Endodermal cell (in vitro differentiated cells): Measurements from ENCODE around the gene ALAS1. TPM values are rescaled to one million over a fixed set of nuclear protein-coding genes. Genes with fewer than 3 reads are reported as not detected.

Experiments used
- DNase-seq: peaks from one replicate; pipeline ENCODE4 v3.0.0-alpha.2; 2017
- H3K27ac ChIP-seq: 2 replicates; pipeline ENCODE4 v1.5.1; 2013; ENCODE audit warnings: mild to moderate bottlenecking, low read depth, low read length, moderate library complexity
- H3K27me3 ChIP-seq: 2 replicates; pipeline ENCODE4 v1.6.1; 2013; ENCODE audit warnings: mild to moderate bottlenecking, low read length, moderate library complexity; ENCODE audit not compliant: insufficient read depth, control insufficient read depth, poor library complexity, severe bottlenecking
- H3K36me3 ChIP-seq: 2 replicates; pipeline ENCODE4 v1.7.0; 2013; ENCODE audit warnings: mild to moderate bottlenecking, low read length, moderate library complexity; ENCODE audit not compliant: control insufficient read depth, insufficient read depth
- H3K4me1 ChIP-seq: one replicate; pipeline ENCODE4 v1.7.0; 2013; ENCODE audit warnings: low read length; ENCODE audit not compliant: control insufficient read depth, insufficient read depth
- H3K4me3 ChIP-seq: 2 replicates; pipeline ENCODE4 v1.5.1; 2013; ENCODE audit warnings: mild to moderate bottlenecking, low read length, moderate library complexity
- H3K9ac ChIP-seq: 2 replicates; pipeline ENCODE4 v1.6.1; 2013; ENCODE audit warnings: mild to moderate bottlenecking, low read length, moderate library complexity; ENCODE audit not compliant: poor library complexity, severe bottlenecking; ENCODE audit errors: extremely low read depth
- H3K9me3 ChIP-seq: 2 replicates; pipeline ENCODE4 v1.6.1; 2013; ENCODE audit warnings: mild to moderate bottlenecking, low read length, moderate library complexity; ENCODE audit not compliant: control insufficient read depth
- H3K27ac Mint-ChIP-seq: 2 replicates; pipeline ENCODE4 v1.8.0; 2020; ENCODE audit warnings: mixed read lengths
- H3K27me3 Mint-ChIP-seq: 2 replicates; pipeline ENCODE4 v1.8.0; 2021; ENCODE audit warnings: mild to moderate bottlenecking, mixed read lengths; ENCODE audit not compliant: insufficient read depth
- H3K36me3 Mint-ChIP-seq: 2 replicates; pipeline ENCODE4 v1.8.0; 2020; ENCODE audit warnings: low read depth, mixed read lengths
- H3K4me1 Mint-ChIP-seq: 2 replicates; pipeline ENCODE4 v1.8.0; 2020; ENCODE audit warnings: mixed read lengths
- H3K4me3 Mint-ChIP-seq: 2 replicates; pipeline ENCODE4 v1.8.0; 2020; ENCODE audit warnings: mild to moderate bottlenecking, moderate library complexity, mixed read lengths
- H3K9me3 Mint-ChIP-seq: 2 replicates; pipeline ENCODE4 v1.8.0; 2020; ENCODE audit warnings: mild to moderate bottlenecking, mixed read lengths
- CTCF ChIP-seq: fragments of 200-600 bp; sonication (generic); conservative IDR thresholded peaks from 2 replicates; pipeline ENCODE4 v1.5.0; 2021; ENCODE audit warnings: antibody characterized with exemption, mild to moderate bottlenecking
- WGBS, 2 experiments: methylation state at CpG; one replicate each; pipeline versions ENCODE4 v1.1.5 to v1.1.7; 2013; ENCODE audit warnings: missing lambda C conversion rate in 2 of 2, mixed read lengths in 1 of 2; ENCODE audit not compliant: insufficient coverage in 1 of 2, insufficient read length in 1 of 2; 5-methylcytosine and 5-hydroxymethylcytosine counted together
- total RNA-seq, 2 donors: library from RNA; stranded (reverse); fragmentation: NEBNext Ultra II Directional in 1 of 2; extraction: Animal tissue kit (Norgen Biotek cat#: 25700) in 1 of 2; gene quantifications; 2 replicates in 1 of 2; 3 replicates in 1 of 2; pipeline ENCODE4 v1.2.1, GENCODE V29; 2021

The ALAS1 gene
- total RNA-seq, 2 donors from 2014 or later, result 33.6 to 50.1 TPM

GRCh38 chr3:52200981-52201679 lies 3.2 kb downstream of the ALAS1 start:
- no peaks in the 10 kb centered on the region for H3K27me3 ChIP-seq
- H3K36me3 ChIP-seq, result peaks cover 60% of the 10 kb centered on the region
- 98 to 100% methylated on average over 5 of the region's 5 CpGs for WGBS, 2 experiments
- H3K9ac ChIP-seq, result no peak overlapping the region
- no peaks in the 10 kb centered on the region for H3K9me3 ChIP-seq
- no peak overlapping the region for H3K4me3 ChIP-seq
- no peak overlapping the region for H3K27ac ChIP-seq
- Mint-ChIP-seq H3K36me3 (peaks cover 60% of the 10 kb centered on the region), H3K4me3 (no peak overlapping the region), H3K4me1 (peaks cover 14% of the 10 kb centered on the region), H3K27ac (no peak overlapping the region), H3K27me3 (no peaks in the 10 kb centered on the region), H3K9me3 (no peaks in the 10 kb centered on the region)
- TF ChIP-seq CTCF, result no peak
- DNase-seq, result no peak
- H3K4me1 ChIP-seq, result peaks cover 9% of the 10 kb centered on the region

- H3K4me3 ChIP-seq, result no peak overlapping the region
- WGBS, 2 experiments, result 88 to 96% methylated on average over 2 to 4 of the region's 4 CpGs
- Mint-ChIP-seq H3K27ac (no peak overlapping the region), H3K36me3 (peaks cover 72% of the 10 kb centered on the region), H3K9me3 (no peaks in the 10 kb centered on the region), H3K4me3 (no peak overlapping the region), H3K27me3 (no peaks in the 10 kb centered on the region), H3K4me1 (peaks cover 12% of the 10 kb centered on the region)
- no peak for DNase-seq
- peaks cover 6% of the 10 kb centered on the region for H3K4me1 ChIP-seq
- H3K36me3 ChIP-seq, result peaks cover 71% of the 10 kb centered on the region
- H3K9me3 ChIP-seq, result no peaks in the 10 kb centered on the region
- H3K27ac ChIP-seq, result no peak overlapping the region
- TF ChIP-seq CTCF, result no peak
- no peaks in the 10 kb centered on the region for H3K27me3 ChIP-seq
- no peak overlapping the region for H3K9ac ChIP-seq
Measured at GRCh38 chr3:52202384-52203077, 4.6 kb downstream of the ALAS1 start.

GRCh38 chr3:52203701-52204100 lies 5.7 kb downstream of the ALAS1 start:
- H3K4me1 ChIP-seq, result peaks cover 5% of the 10 kb centered on the region
- Mint-ChIP-seq H3K27ac (no peak overlapping the region), H3K4me3 (no peak overlapping the region), H3K27me3 (no peaks in the 10 kb centered on the region), H3K9me3 (no peaks in the 10 kb centered on the region), H3K4me1 (peaks cover 8% of the 10 kb centered on the region), H3K36me3 (peaks cover 84% of the 10 kb centered on the region)
- DNase-seq, result no peak
- 95 to 100% methylated on average over 1 of the region's 1 CpG for WGBS, 2 experiments
- H3K27me3 ChIP-seq, result no peaks in the 10 kb centered on the region
- no peak overlapping the region for H3K9ac ChIP-seq
- no peak overlapping the region for H3K4me3 ChIP-seq
- TF ChIP-seq CTCF, result no peak
- peaks cover 82% of the 10 kb centered on the region for H3K36me3 ChIP-seq
- H3K9me3 ChIP-seq, result no peaks in the 10 kb centered on the region
- no peak overlapping the region for H3K27ac ChIP-seq
